NCI-H774 (cell line): ENCODE data around the gene RPS6KA4.

Experiments used
- DNase-seq: peaks from one replicate; lab custom pipeline; 2025; lab: John Stamatoyannopoulos, UW

The RPS6KA4 gene

GRCh38 chr11:64327375-64327774 lies 31.6 kb upstream of the RPS6KA4 start:
- DNase-seq = no peak

GRCh38 chr11:64327993-64328392 lies 31.0 kb upstream of the RPS6KA4 start:
- no peak for DNase-seq

- no peak for DNase-seq
These were observed 28.1 kb upstream of the RPS6KA4 start for GRCh38 chr11:64330888-64331287.

GRCh38 chr11:64331569-64332371 lies 27.2 kb upstream of the RPS6KA4 start:
- DNase-seq = peak; percentile 32

- DNase-seq = no peak
These were observed 25.4 kb upstream of the RPS6KA4 start for GRCh38 chr11:64333556-64333955.

- peak; percentile 52 for DNase-seq
These were observed 23.9 kb upstream of the RPS6KA4 start for GRCh38 chr11:64334764-64335735.

- no peak for DNase-seq
These were observed 21.3 kb upstream of the RPS6KA4 start for GRCh38 chr11:64337538-64338249.

- DNase-seq = no peak
These were observed 20.2 kb upstream of the RPS6KA4 start for GRCh38 chr11:64338716-64339115.

GRCh38 chr11:64339286-64339685 lies 19.7 kb upstream of the RPS6KA4 start:
- DNase-seq = no peak

GRCh38 chr11:64339754-64340408 lies 19.1 kb upstream of the RPS6KA4 start, which contains the start of gene CCDC88B:
CCDC88B (plus strand) TSS chr11:64340204; CDS start chr11:64340267, 63 bp downstream.
- no peak for DNase-seq

GRCh38 chr11:64340671-64341335 lies 18.2 kb upstream of the RPS6KA4 start:
- no peak for DNase-seq

GRCh38 chr11:64341429-64341828 lies 17.5 kb upstream of the RPS6KA4 start:
- DNase-seq = no peak

GRCh38 chr11:64341851-64342791 lies 16.8 kb upstream of the RPS6KA4 start:
- DNase-seq = peak; percentile 85

- no peak for DNase-seq
These were observed 15.9 kb upstream of the RPS6KA4 start for GRCh38 chr11:64342869-64343745.

GRCh38 chr11:64343767-64344559 lies 15.0 kb upstream of the RPS6KA4 start:
- DNase-seq = no peak

- no peak for DNase-seq
These were observed 14.2 kb upstream of the RPS6KA4 start for GRCh38 chr11:64344787-64345186.

GRCh38 chr11:64347193-64347867 lies 11.6 kb upstream of the RPS6KA4 start:
- DNase-seq = no peak
